HepG2 (cell line): Measurements from ENCODE around the gene MED1. TPM values are rescaled to one million over a fixed set of nuclear protein-coding genes. Genes with fewer than 3 reads are reported as not detected.

Source experiments
- CBFB ChIP-seq: sonication (generic); formaldehyde crosslinking; IDR thresholded peaks from 2 replicates; pipeline ENCODE4 v1.4.0; 2020; ENCODE audit warnings: missing genetic modification reagents
- EP300 ChIP-seq, 3 experiments: sonication (generic) in 1 of 3; formaldehyde crosslinking in 1 of 3; IDR thresholded peaks; 2 replicates each; pipeline versions ENCODE4 v1.5.1 to v1.6.1; 2011 to 2020; ENCODE audit warnings: low read depth in 2 of 3, low read length in 2 of 3, borderline replicate concordance in 1 of 3, improper control_type of control experiment in 1 of 3, mild to moderate bottlenecking in 1 of 3, missing genetic modification reagents in 1 of 3, moderate library complexity in 1 of 3
- ISL2 ChIP-seq: sonication (generic); formaldehyde crosslinking; IDR thresholded peaks from 2 replicates; pipeline ENCODE4 v1.5.0; 2020; ENCODE audit warnings: missing genetic modification reagents
- KDM5A ChIP-seq: fragments of 200-600 bp; sonication (generic); IDR thresholded peaks from 2 replicates; pipeline ENCODE4 v1.7.0; 2018; ENCODE audit warnings: antibody characterized with exemption, mild to moderate bottlenecking, low read length, borderline replicate concordance
- POLR2AphosphoS2 ChIP-seq: IDR thresholded peaks from 2 replicates; pipeline ENCODE4 v1.6.1; 2011; ENCODE audit warnings: low read depth, low read length, improper control_type of control experiment
- SAP130 ChIP-seq: IDR thresholded peaks from 2 replicates; pipeline ENCODE4 v1.6.1; 2016; ENCODE audit warnings: low read depth
- SMC3 ChIP-seq: IDR thresholded peaks from 2 replicates; pipeline ENCODE4 v1.6.1; 2011; ENCODE audit warnings: low read length, improper control_type of control experiment
- SOX6 ChIP-seq, 2 experiments: fragments of 450-650 bp in 1 of 2; sonication (generic) in 1 of 2; formaldehyde crosslinking in 1 of 2; IDR thresholded peaks; 2 replicates each; pipeline versions ENCODE4 v1.4.0 to v1.6.1; 2017 to 2020; ENCODE audit warnings: antibody characterized with exemption in 1 of 2, mild to moderate bottlenecking in 1 of 2, missing genetic modification reagents in 1 of 2
- TOPORS ChIP-seq: sonication (generic); formaldehyde crosslinking; IDR thresholded peaks from 2 replicates; pipeline ENCODE4 v1.8.0; 2023; ENCODE audit warnings: mild to moderate bottlenecking, missing genetic modification reagents
- U2AF2 ChIP-seq: fragments of 200-400 bp; formaldehyde crosslinking; IDR thresholded peaks from 2 replicates; pipeline ENCODE4 v1.6.1; 2017; ENCODE audit warnings: low read depth, mild to moderate bottlenecking, low read length
- ZNF101 ChIP-seq: sonication (generic); formaldehyde crosslinking; IDR thresholded peaks from 2 replicates; pipeline ENCODE4 v1.4.0; 2020; ENCODE audit warnings: mild to moderate bottlenecking, low read depth, missing genetic modification reagents, borderline replicate concordance
- ZNF232 ChIP-seq: sonication (generic); formaldehyde crosslinking; IDR thresholded peaks from 2 replicates; pipeline ENCODE4 v1.4.0; 2020; ENCODE audit warnings: missing genetic modification reagents, borderline replicate concordance
- ZNF24 ChIP-seq: fragments of 450-650 bp; IDR thresholded peaks from 2 replicates; pipeline ENCODE4 v1.6.1; 2017; ENCODE audit warnings: antibody characterized with exemption, mild to moderate bottlenecking
- ZNF292 ChIP-seq: sonication (generic); formaldehyde crosslinking; IDR thresholded peaks from 2 replicates; pipeline ENCODE4 v1.8.1; 2022; ENCODE audit warnings: mild to moderate bottlenecking, low read depth, missing genetic modification reagents, borderline replicate concordance
- ZNF317 ChIP-seq: sonication (generic); formaldehyde crosslinking; IDR thresholded peaks from 2 replicates; pipeline ENCODE4 v1.5.0; 2020; ENCODE audit warnings: mild to moderate bottlenecking, missing genetic modification reagents
- ZNF382 ChIP-seq: sonication (generic); formaldehyde crosslinking; IDR thresholded peaks from 2 replicates; pipeline ENCODE4 v1.5.0; 2020; ENCODE audit warnings: missing genetic modification reagents, mild to moderate bottlenecking, borderline replicate concordance
- ZNF451 ChIP-seq: sonication (generic); formaldehyde crosslinking; IDR thresholded peaks from 2 replicates; pipeline ENCODE4 v1.5.0; 2020; ENCODE audit warnings: mild to moderate bottlenecking, missing genetic modification reagents
- ZNF562 ChIP-seq: sonication (generic); formaldehyde crosslinking; IDR thresholded peaks from 2 replicates; pipeline ENCODE4 v1.8.0; 2022; ENCODE audit warnings: missing genetic modification reagents, borderline replicate concordance
- ZNF709 ChIP-seq: sonication (generic); formaldehyde crosslinking; IDR thresholded peaks from 2 replicates; pipeline ENCODE4 v1.5.0; 2020; ENCODE audit warnings: mild to moderate bottlenecking, missing genetic modification reagents
- ZNF878 ChIP-seq: sonication (generic); formaldehyde crosslinking; IDR thresholded peaks from 2 replicates; pipeline ENCODE4 v1.8.1; 2023; ENCODE audit warnings: mild to moderate bottlenecking, missing genetic modification reagents, moderate library complexity
- ZSCAN31 ChIP-seq: sonication (generic); formaldehyde crosslinking; IDR thresholded peaks from 2 replicates; pipeline ENCODE4 v1.5.0; 2020; ENCODE audit warnings: low read depth, mild to moderate bottlenecking, missing genetic modification reagents
- polyA plus RNA-seq, 8 experiments: library from polyadenylated mRNA; depleted of rRNA in 3 of 8; stranded (reverse) in 7 of 8; unstranded in 1 of 8; fragments of >200 nt; fragmentation: Illumina TruSeq in 4 of 8; extraction: Trizol in 4 of 8; gene quantifications; 2 replicates each; pipeline versions ENCODE4 v1.2.1 to v1.2.3, GENCODE V29; 2011 to 2016; ENCODE audit warnings: low read depth in 4 of 8, missing spikeins in 1 of 8, mixed read lengths in 1 of 8; ENCODE audit not compliant: insufficient read depth in 1 of 8
- total RNA-seq, 5 experiments: library from RNA; depleted of rRNA; stranded (reverse); fragments of >200 nt; fragmentation: Illumina TruSeq; extraction: Trizol; gene quantifications; 2 replicates each; pipeline ENCODE4 v1.2.3, GENCODE V29; 2016; ENCODE audit warnings: low read depth in 1 of 5
- TF ChIP-seq, protein P1 (sequence below): sonication (generic); formaldehyde crosslinking; IDR thresholded peaks from 2 replicates; pipeline ENCODE4 v1.4.0; 2020; ENCODE audit warnings: mild to moderate bottlenecking, low read depth, missing genetic modification reagents

Gene MED1
- total and polyA plus RNA-seq, 2 of the 13 experiments (the other 11 are each of a cell fraction or from before 2014, with no cell fraction given), result 37.5 to 40.1 TPM

DNA sequence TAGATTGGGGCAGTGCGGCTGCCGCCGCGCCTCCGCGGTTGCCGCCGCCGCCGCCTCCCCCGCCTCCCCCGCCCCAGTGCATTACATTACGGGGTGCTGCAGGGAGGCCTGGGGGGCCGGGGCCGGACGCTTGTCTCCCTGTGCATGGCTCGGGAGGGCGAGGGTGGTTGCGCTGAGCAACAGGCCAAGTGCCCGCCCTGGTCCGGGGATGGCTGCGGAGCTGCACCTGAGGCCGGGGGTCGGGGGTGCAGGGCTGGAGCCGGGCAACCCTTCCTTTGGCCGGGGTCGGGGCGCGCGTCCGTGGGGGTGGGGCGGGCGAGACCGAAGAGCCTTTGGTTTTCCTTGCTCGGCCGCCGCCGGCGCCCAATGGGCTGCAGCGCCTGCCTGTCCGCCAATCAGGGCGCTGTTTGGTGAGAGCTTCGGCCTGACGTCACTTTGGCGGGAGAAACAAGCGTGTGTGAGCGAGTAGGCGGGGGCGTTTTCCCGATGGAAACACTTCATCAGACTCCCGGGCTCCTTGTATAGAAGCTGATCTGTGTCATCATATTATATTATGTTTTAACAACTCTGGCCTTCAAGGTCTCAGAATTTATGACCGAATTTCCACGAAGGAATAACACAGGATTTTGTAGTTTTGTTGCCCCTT lies 48.7 kb downstream of the MED1 start (continued):
- TF ChIP-seq ZNF382 (CRISPR knock-in tag) (no peak), ZNF562 (no peak), ZNF878 (CRISPR knock-in tag) (no peak), U2AF2 (no peak), SOX6 (IDR thresholded peaks at IDR 0.05) (no peak), SOX6 (CRISPR knock-in tag; IDR thresholded peaks at IDR 0.05) (no peak), ZNF451 (no peak), CBFB (CRISPR knock-in tag) (no peak; the same call in 1 of the 2 replicates), ZNF101 (CRISPR knock-in tag) (no peak), ZNF709 (no peak), ZNF24 (no peak), ZNF317 (CRISPR knock-in tag) (no peak), TOPORS (CRISPR knock-in tag) (no peak), SAP130 (CRISPR knock-in tag) (peak; percentile 100), SMC3 (no peak), EP300 (IDR thresholded peaks at IDR 0.05; ENCODE audit: low read depth in 2 of 2, low read length in 2 of 2) (no peak), EP300 (CRISPR knock-in tag; IDR thresholded peaks at IDR 0.05; ENCODE audit: borderline replicate concordance) (no peak), ISL2 (no peak), ZSCAN31 (CRISPR knock-in tag) (no peak), ZNF232 (no peak; the same call in 1 of the 2 replicates), ZNF292 (CRISPR knock-in tag) (no peak), POLR2AphosphoS2 (no peak), KDM5A (peak; percentile 67; the same call in 1 of the 2 replicates)
- TF ChIP-seq, protein P1, sequence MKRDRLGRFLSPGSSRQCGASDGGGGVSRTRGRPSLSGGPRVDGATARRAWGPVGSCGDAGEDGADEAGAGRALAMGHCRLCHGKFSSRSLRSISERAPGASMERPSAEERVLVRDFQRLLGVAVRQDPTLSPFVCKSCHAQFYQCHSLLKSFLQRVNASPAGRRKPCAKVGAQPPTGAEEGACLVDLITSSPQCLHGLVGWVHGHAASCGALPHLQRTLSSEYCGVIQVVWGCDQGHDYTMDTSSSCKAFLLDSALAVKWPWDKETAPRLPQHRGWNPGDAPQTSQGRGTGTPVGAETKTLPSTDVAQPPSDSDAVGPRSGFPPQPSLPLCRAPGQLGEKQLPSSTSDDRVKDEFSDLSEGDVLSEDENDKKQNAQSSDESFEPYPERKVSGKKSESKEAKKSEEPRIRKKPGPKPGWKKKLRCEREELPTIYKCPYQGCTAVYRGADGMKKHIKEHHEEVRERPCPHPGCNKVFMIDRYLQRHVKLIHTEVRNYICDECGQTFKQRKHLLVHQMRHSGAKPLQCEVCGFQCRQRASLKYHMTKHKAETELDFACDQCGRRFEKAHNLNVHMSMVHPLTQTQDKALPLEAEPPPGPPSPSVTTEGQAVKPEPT, result no peak
